Heart left ventricle (tissue), 16 donors: ENCODE results near the gene SPINK4. TPM values are rescaled to one million over a fixed set of nuclear protein-coding genes. Genes with fewer than 3 reads are reported as not detected.

ENCODE experiments used
- ATAC-seq, 4 donors: fragments of 200-7000 bp; cut with Tn5 transposase; one replicate each; pipeline ENCODE4 v1.9.1; 2020 to 2022; ENCODE audit warnings: moderate library complexity in 4 of 4, mild to moderate bottlenecking in 3 of 4, moderate number of reproducible peaks in 1 of 4
- DNase-seq, 5 donors: peaks; one replicate each; pipeline ENCODE4 v3.0.0-alpha.2; 2020
- H3K27ac ChIP-seq, 12 donors: fragments of 200-600 bp; sonication (generic) in 4 of 12; one replicate each; pipeline versions ENCODE4 v1.5.0 to v1.8.0; 2016 to 2022; ENCODE audit warnings: mild to moderate bottlenecking in 2 of 12
- H3K27me3 ChIP-seq, 9 donors: fragments of 200-600 bp; sonication (generic) in 2 of 9; one replicate each; pipeline versions ENCODE4 v1.5.1 to v1.8.0; 2016 to 2022; ENCODE audit warnings: mild to moderate bottlenecking in 3 of 9
- H3K36me3 ChIP-seq, 9 donors: fragments of 200-600 bp; sonication (generic) in 2 of 9; one replicate each; pipeline versions ENCODE4 v1.5.0 to v1.8.0; 2018 to 2022; ENCODE audit warnings: mild to moderate bottlenecking in 2 of 9
- H3K4me1 ChIP-seq, 12 donors: fragments of 200-600 bp; sonication (generic) in 4 of 12; one replicate each; pipeline versions ENCODE4 v1.5.0 to v1.8.0; 2016 to 2022; ENCODE audit warnings: mild to moderate bottlenecking in 3 of 12
- H3K4me3 ChIP-seq, 12 donors: fragments of 200-600 bp; sonication (generic) in 4 of 12; one replicate each; pipeline versions ENCODE4 v1.5.0 to v1.8.0; 2017 to 2022; ENCODE audit warnings: mild to moderate bottlenecking in 9 of 12, moderate library complexity in 4 of 12
- H3K9me3 ChIP-seq, 12 donors: fragments of 200-600 bp; sonication (generic) in 4 of 12; one replicate each; pipeline versions ENCODE4 v1.5.0 to v1.8.0; 2016 to 2022; ENCODE audit warnings: mild to moderate bottlenecking in 1 of 12
- CTCF ChIP-seq, 12 donors: fragments of 200-600 bp; sonication (generic) in 4 of 12; IDR thresholded peaks; one replicate each; pipeline versions ENCODE4 v1.5.0 to v1.8.0; 2018 to 2022; ENCODE audit warnings: antibody characterized with exemption in 12 of 12, mild to moderate bottlenecking in 5 of 12
- POLR2A ChIP-seq, 2 donors: fragments of 450-650 bp; IDR thresholded peaks; one replicate each; pipeline ENCODE4 v1.6.1; 2017; ENCODE audit warnings: antibody characterized with exemption in 2 of 2, mild to moderate bottlenecking in 2 of 2, moderate library complexity in 2 of 2
- WGBS, 4 donors: extraction: QIAGEN DNeasy Blood & Tissue Kit in 2 of 4; methylation state at CpG; one replicate each; pipeline versions ENCODE4 v1.1.5 to v1.1.7; 2013 to 2018; 5-methylcytosine and 5-hydroxymethylcytosine counted together
- intact Hi-C, 10 donors: fragments of 100-400 bp; cut with DNase I; formaldehyde crosslinking; loops; one replicate each; pipeline versions ENCODE4 v1.11.1 to v1.14.2; 2022
- polyA plus RNA-seq, 2 donors: library from polyadenylated mRNA; stranded (reverse); fragments of 200-250 nt; gene quantifications; one replicate each; pipeline ENCODE4 v1.2.3, GENCODE V29; 2013
- total RNA-seq, 9 donors: library from RNA; depleted of rRNA in 2 of 9; stranded (reverse); fragments of >200 nt in 2 of 9; fragmentation: NEBNext Ultra II Directional in 3 of 9; extraction: Animal tissue kit (Norgen Biotek cat#: 25700) in 3 of 9; gene quantifications; one replicate each; pipeline versions ENCODE4 v1.1.0 to v1.2.4, GENCODE V29; 2016 to 2023
- donor health status: ischemic (EF 13 %, LVEDD 7.1; RV severe dilation, severe dysfunction).
- donor health status: healthy with polysubstance abuse.
- donor health status: DM: no; HTN: yes; CAD: no.
- donor health status: DM: no; HTN: no; CAD: no.
- donor health status: ischemic (EF 25% LVEDD 6.9; RV normal size, moderate dysfunction).
- donor health status: ischemic (EF 25% LVEDD 5.7; RV mildly dilated, moderate dysfunction).
- donor health status: healthy.
- donor health status: DM: yes; HTN: yes; CAD: no.
- donor health status: ischemic (EF 35%, LVEDD 5.7; RV mildly dilated, moderate dysfunction).
- donor health status: nonischemic (EF 11% LVEDD 7.7; RV severe dilation, severe dysfunction).
- donor health status: DM: yes; HTN: yes; CAD: no.
- donor health status: PGD.
- donor health status: ischemic (EF 29% LVEDD 5.4; RV normal size, mild dysfunction).
- donor health status: nonischemic (EF 23%, LVEDD 6.1; RV moderate dilation, normal function).

Gene SPINK4
- total and polyA plus RNA-seq, 11 donors, result not detected

GRCh38 chr9:33290247-33291030 is 50.5 kb downstream of the SPINK4 start, which contains the start of gene NFX1:
Gene NFX1, plus strand, starts transcription at chr9:33290516. Its CDS starts 57 bp downstream, at chr9:33290573.
- peak within 1 kb of the TSS; percentile 56 to 94 (median 78) for H3K4me3 ChIP-seq
- TF ChIP-seq CTCF (IDR thresholded peaks at IDR 0.05), result no peak
- peak; percentile 36 to 90 for TF ChIP-seq POLR2A (IDR thresholded peaks at IDR 0.05)
- peaks cover 9 to 58% (median 34%) of the 10 kb centered on the region in 12 donors for H3K4me1 ChIP-seq
- ATAC-seq, result peak; percentile 91 to 96 (median 94)
- H3K9me3 ChIP-seq, result no peaks in the 10 kb centered on the region
- DNase-seq, result peak; percentile 98 to 99 (median 98)
- no peaks in the 10 kb centered on the region for H3K27me3 ChIP-seq
- peaks cover 0 to 48% (median 31%) of the 10 kb centered on the region in 9 donors for H3K36me3 ChIP-seq
- peak within 1 kb of the TSS; percentile 94 to 100 (median 98) for H3K27ac ChIP-seq
- intact Hi-C loops, result loop anchor here in 4 of 10 donors (1.0 to 10.0 kb wide), 5 partner anchors 26 to 434 kb away; partner anchors contain the start of gene BAG1 (in 1 of the 4)
- WGBS, 4 donors, result 0 to 1% (median 0%) methylated on average over 37 to 63 of the region's 63 CpGs

- no peaks in the 10 kb centered on the region for H3K27me3 ChIP-seq
- H3K4me1 ChIP-seq, result peaks cover 9 to 64% (median 36%) of the 10 kb centered on the region in 12 donors
- intact Hi-C loops, result loop anchor here in 3 of 10 donors (5.0 to 10.0 kb wide), 3 partner anchors 36 to 434 kb away; no protein-coding TSS in a partner anchor
- DNase-seq (no peak), ATAC-seq (no peak)
- TF ChIP-seq POLR2A (IDR thresholded peaks at IDR 0.05) (no peak), CTCF (IDR thresholded peaks at IDR 0.05) (no peak)
- peak overlapping the region; percentile 56 to 94 (median 78) for H3K4me3 ChIP-seq
- H3K9me3 ChIP-seq, result no peaks in the 10 kb centered on the region
- H3K36me3 ChIP-seq, result peaks cover 0 to 49% (median 31%) of the 10 kb centered on the region in 9 donors
- WGBS, 4 donors, result 7 to 15% (median 14%) methylated on average over 7 of the region's 7 CpGs
- H3K27ac ChIP-seq, result peak overlapping the region; percentile 94 to 100 (median 98)
Observed at GRCh38 chr9:33291031-33291397, 51.0 kb downstream of the SPINK4 start.

GRCh38 chr9:33291901-33292300 is 51.9 kb downstream of the SPINK4 start:
- peaks cover 11 to 69% (median 42%) of the 10 kb centered on the region in 12 donors for H3K4me1 ChIP-seq
- peaks cover 0 to 53% (median 36%) of the 10 kb centered on the region in 9 donors for H3K36me3 ChIP-seq
- peak overlapping the region in 2 of 12 donors; percentile 80 to 86 for H3K4me3 ChIP-seq
- intact Hi-C loops, result loop anchor here in 3 of 10 donors (5.0 to 10.0 kb wide), 3 partner anchors 35 to 433 kb away; no protein-coding TSS in a partner anchor
- H3K27ac ChIP-seq, result peak overlapping the region in 2 of 12 donors; percentile 97 to 98
- no peak for DNase-seq
- no peaks in the 10 kb centered on the region for H3K9me3 ChIP-seq
- 85 to 89% (median 87%) methylated on average over 5 of the region's 5 CpGs for WGBS, 4 donors
- TF ChIP-seq POLR2A (IDR thresholded peaks at IDR 0.05) (no peak), CTCF (IDR thresholded peaks at IDR 0.05) (no peak)
- ATAC-seq, result no peak
- H3K27me3 ChIP-seq, result no peaks in the 10 kb centered on the region

GRCh38 chr9:33293782-33294181 is 53.8 kb downstream of the SPINK4 start:
- WGBS, 4 donors, result 83 to 86% (median 84%) methylated on average over 2 of the region's 2 CpGs
- intact Hi-C loops, result loop anchor here in 3 of 10 donors (5.0 to 10.0 kb wide), 3 partner anchors 34 to 431 kb away; no protein-coding TSS in a partner anchor
- Histone ChIP-seq H3K27ac (no peak overlapping the region), H3K9me3 (no peaks in the 10 kb centered on the region), H3K4me3 (no peak overlapping the region), H3K4me1 (peaks cover 17 to 78% (median 55%) of the 10 kb centered on the region in 12 donors), H3K27me3 (no peaks in the 10 kb centered on the region), H3K36me3 (peaks cover 0 to 70% (median 54%) of the 10 kb centered on the region in 9 donors)
- TF ChIP-seq POLR2A (IDR thresholded peaks at IDR 0.05), result no peak
- no peak for TF ChIP-seq CTCF (IDR thresholded peaks at IDR 0.05)
- DNase-seq (no peak), ATAC-seq (no peak)
